T-cell (primary cell): ENCODE measurements around the gene NUP133. TPM values are rescaled to one million over a fixed set of nuclear protein-coding genes. Genes with fewer than 3 reads are reported as not detected.
"Not testable (repeated sequence)": the region's sequence is repeated elsewhere in the genome, so short reads cannot be mapped to it uniquely, and the experiment has no call there.

Experiments
- ATAC-seq, 4 experiments: fragments of 200-7000 bp in 3 of 4; fragments of 150-1000 bp in 1 of 4; cut with Tn5 transposase; replicated peaks in 1 of 4; 1 replicate in 3 of 4; 2 replicates in 1 of 4; pipeline ENCODE4 v1.10.0; 2021; ENCODE audit warnings: moderate library complexity in 3 of 4, mild to moderate bottlenecking in 2 of 4, moderate number of reproducible peaks in 1 of 4
- CTCF ChIA-PET, 2 donors: fragments of 300-600 bp; sonication (Branson Sonifier 250); formaldehyde crosslinking; loops; one replicate each; lab custom pipeline; 2022; ENCODE audit warnings: antibody characterized with exemption in 2 of 2; lab: Charles Lee
- POLR2A ChIA-PET, 2 donors: fragments of 300-600 bp; sonication (Branson Sonifier 250); formaldehyde crosslinking; loops; one replicate each; lab custom pipeline; 2022; ENCODE audit warnings: antibody characterized with exemption in 2 of 2; lab: Charles Lee
- DNase-seq, 35 experiments: peaks; one replicate each; pipeline versions ENCODE4 v3.0.0 to v3.0.0-alpha.2; 2013 to 2023
- H3K27ac ChIP-seq: one replicate; pipeline ENCODE4 v1.5.1; 2013; ENCODE audit warnings: low read length
- H3K27me3 ChIP-seq, 2 experiments: replicated peaks in 1 of 2; 1 replicate in 1 of 2; 2 replicates in 1 of 2; pipeline versions ENCODE4 v1.6.1 to v1.7.0; 2013; ENCODE audit warnings: low read length in 1 of 2, mixed read lengths in 1 of 2; ENCODE audit not compliant: control insufficient read depth in 2 of 2, insufficient read depth in 2 of 2; ENCODE audit errors: extremely low read depth in 1 of 2
- H3K36me3 ChIP-seq, 2 donors: 1 replicate in 1 of 2; 2 replicates in 1 of 2; pipeline versions ENCODE4 v1.6.1 to v1.7.0; 2013; ENCODE audit warnings: low read length in 1 of 2; ENCODE audit not compliant: control insufficient read depth in 2 of 2, insufficient read depth in 1 of 2; ENCODE audit errors: extremely low read depth in 1 of 2
- H3K4me1 ChIP-seq, 2 experiments: 1 replicate in 1 of 2; 2 replicates in 1 of 2; pipeline versions ENCODE4 v1.6.1 to v1.7.0; 2013; ENCODE audit warnings: low read length in 2 of 2, mixed read lengths in 1 of 2; ENCODE audit not compliant: insufficient read depth in 2 of 2, control insufficient read depth in 1 of 2; ENCODE audit errors: extremely low read depth in 1 of 2
- H3K4me3 ChIP-seq, 2 donors: 1 replicate in 1 of 2; 2 replicates in 1 of 2; pipeline versions ENCODE4 v1.5.1 to v1.7.0; 2013; ENCODE audit warnings: mild to moderate bottlenecking in 2 of 2, low read length in 1 of 2, moderate library complexity in 1 of 2; ENCODE audit not compliant: control insufficient read depth in 1 of 2; ENCODE audit errors: extremely low read depth in 1 of 2
- H3K9me3 ChIP-seq: 2 replicates; pipeline ENCODE4 v1.7.0; 2013
- H3K27ac Mint-ChIP-seq, 2 donors: one replicate each; pipeline ENCODE4 v1.8.0; 2020 to 2021; ENCODE audit warnings: mild to moderate bottlenecking in 2 of 2, mixed read lengths in 2 of 2
- H3K27me3 Mint-ChIP-seq, 2 donors: one replicate each; pipeline ENCODE4 v1.8.0; 2021 to 2022; ENCODE audit warnings: mixed read lengths in 2 of 2
- H3K36me3 Mint-ChIP-seq: one replicate; pipeline ENCODE4 v1.8.0; 2021; ENCODE audit warnings: mixed read lengths
- H3K4me1 Mint-ChIP-seq, 3 donors: one replicate each; pipeline ENCODE4 v1.8.0; 2020 to 2022; ENCODE audit warnings: mixed read lengths in 3 of 3, mild to moderate bottlenecking in 1 of 3
- H3K4me3 Mint-ChIP-seq, 3 donors: one replicate each; pipeline ENCODE4 v1.8.0; 2020 to 2022; ENCODE audit warnings: mild to moderate bottlenecking in 3 of 3, mixed read lengths in 3 of 3, moderate library complexity in 3 of 3
- H3K9me3 Mint-ChIP-seq, 3 donors: one replicate each; pipeline ENCODE4 v1.8.0; 2020 to 2022; ENCODE audit warnings: mixed read lengths in 3 of 3
- WGBS: methylation state at CpG from one replicate; pipeline ENCODE4 v1.1.5; 2013; ENCODE audit warnings: missing lambda C conversion rate; ENCODE audit not compliant: insufficient coverage; 5-methylcytosine and 5-hydroxymethylcytosine counted together
- total RNA-seq, 35 experiments: library from RNA in 6 of 35; stranded (reverse) in 6 of 35; fragments of 120-200 nt in 1 of 35; gene quantifications; one replicate each; pipeline versions ENCODE4 v1.2.1 to v1.2.4 and lab custom pipeline; 2013 to 2026

The NUP133 gene
- total RNA-seq, 5 donors from 2014 or later (not counting 1 experiment from before 2014, with no cell fraction given), result 32.3 to 47.6 (median 45.3) TPM

- Mint-ChIP-seq H3K4me1 (peaks cover 15 to 17% (median 17%) of the 10 kb centered on the region in 3 donors), H3K27ac (no peak overlapping the region), H3K4me3 (peak overlapping the region; percentile 62 to 82 (median 67)), H3K36me3 (no peaks in the 10 kb centered on the region), H3K9me3 (no peaks in the 10 kb centered on the region), H3K27me3 (peaks cover 34 to 78% of the 10 kb centered on the region in 2 donors)
- Histone ChIP-seq H3K4me3 (peak overlapping the region; percentile 15 to 26), H3K27ac (no peak overlapping the region), H3K4me1 (peaks cover 0 to 25% of the 10 kb centered on the region in 2 experiments), H3K27me3 (peaks cover 6 to 73% of the 10 kb centered on the region in 2 experiments), H3K9me3 (no peaks in the 10 kb centered on the region), H3K36me3 (no peaks in the 10 kb centered on the region)
- ChIA-PET POLR2A (no interaction called here), CTCF (interaction anchor here (0.6 to 0.9 kb wide), 2 partner anchors 23 to 902 kb away, joined by 3 read pairs; no protein-coding TSS in a partner anchor)
- WGBS, result 9% methylated on average over 67 of the region's 68 CpGs
- ATAC-seq, result peak in 2 of 4 experiments; percentile 38 to 55
- peak in 1 of 35 experiments; percentile 6 for DNase-seq
These were observed 100.7 kb downstream of the NUP133 start for GRCh38 chr1:229407206-229408026.

DNA sequence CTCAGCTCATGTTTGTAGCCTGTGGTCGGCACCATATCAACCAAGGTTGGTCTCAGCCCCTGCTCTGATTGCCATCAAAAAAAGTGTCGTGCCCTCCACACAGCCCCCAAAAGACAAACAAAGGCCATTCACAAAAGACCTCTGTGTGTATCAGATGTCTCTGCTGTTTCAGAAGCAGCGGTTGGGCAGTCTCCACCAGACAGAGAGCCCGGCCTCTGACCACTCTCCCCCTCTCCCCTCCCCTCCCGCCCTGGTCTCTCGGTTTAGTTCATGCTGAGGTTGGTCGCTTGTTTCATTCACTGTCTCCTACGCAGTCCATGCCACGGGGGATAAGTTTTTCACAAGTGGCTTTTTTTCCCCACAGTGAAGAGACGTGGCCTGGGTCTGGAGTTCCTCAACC, 101.3 kb downstream of the NUP133 start:
- Mint-ChIP-seq H3K9me3 (no peaks in the 10 kb centered on the region), H3K27ac (no peak overlapping the region), H3K27me3 (peaks cover 36 to 76% of the 10 kb centered on the region in 2 donors), H3K4me1 (peaks cover 15 to 17% (median 17%) of the 10 kb centered on the region in 3 donors), H3K36me3 (no peaks in the 10 kb centered on the region), H3K4me3 (peak overlapping the region; percentile 62 to 82 (median 67))
- 26% methylated on average over 5 of the region's 10 CpGs for WGBS
- no peak overlapping the region for H3K27ac ChIP-seq
- ChIA-PET POLR2A (no interaction called here), CTCF (interaction anchor here in 1 of 2 donors (0.9 kb wide), 1 partner anchor 23 kb away, joined by 3 read pairs; no protein-coding TSS in a partner anchor)
- peak overlapping the region in 1 of 2 donors; percentile 26 for H3K4me3 ChIP-seq
- no peaks in the 10 kb centered on the region for H3K9me3 ChIP-seq
- DNase-seq, result no peak
- no peaks in the 10 kb centered on the region for H3K36me3 ChIP-seq
- H3K4me1 ChIP-seq, result peaks cover 0 to 25% of the 10 kb centered on the region in 2 experiments
- ATAC-seq, result no peak
- peaks cover 7 to 68% of the 10 kb centered on the region in 2 experiments for H3K27me3 ChIP-seq

DNA sequence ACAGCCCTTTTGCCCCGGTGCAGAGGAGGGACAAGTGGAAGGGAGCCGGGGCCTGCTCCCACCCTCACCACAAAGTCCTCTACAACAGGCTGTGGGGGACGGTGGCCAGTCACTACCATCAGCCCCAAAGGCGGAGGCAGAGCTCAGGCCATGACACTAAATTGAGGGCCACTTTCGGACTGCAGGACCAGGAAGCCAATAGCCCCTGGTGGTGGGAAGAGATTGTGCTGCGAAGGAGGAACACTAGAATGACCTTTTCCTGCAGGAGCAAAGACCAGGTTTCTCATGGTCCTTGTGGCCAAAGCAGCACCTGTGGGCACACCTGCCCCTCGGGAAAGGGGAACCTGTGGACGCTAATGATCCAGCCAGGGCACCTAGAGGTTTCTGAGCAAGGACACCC, 104.6 kb downstream of the NUP133 start:
- WGBS, result 45% methylated on average over 4 of the region's 8 CpGs
- H3K9me3 Mint-ChIP-seq, result no peaks in the 10 kb centered on the region
- POLR2A ChIA-PET, result no interaction called here
- CTCF ChIA-PET, result no interaction called here
- Histone ChIP-seq H3K27me3 (peaks cover 9 to 51% of the 10 kb centered on the region in 2 experiments), H3K9me3 (no peaks in the 10 kb centered on the region), H3K36me3 (no peaks in the 10 kb centered on the region), H3K4me1 (peaks cover 0 to 12% of the 10 kb centered on the region in 2 experiments), H3K4me3 (no peak overlapping the region), H3K27ac (no peak overlapping the region)
- ATAC-seq, result no peak
- H3K4me3 Mint-ChIP-seq, result no peak overlapping the region
- H3K36me3 Mint-ChIP-seq, result no peaks in the 10 kb centered on the region
- H3K4me1 Mint-ChIP-seq, result peaks cover 8 to 10% (median 9%) of the 10 kb centered on the region in 3 donors
- H3K27ac Mint-ChIP-seq, result no peak overlapping the region
- no peak for DNase-seq
- peaks cover 27 to 68% of the 10 kb centered on the region in 2 donors for H3K27me3 Mint-ChIP-seq

DNA sequence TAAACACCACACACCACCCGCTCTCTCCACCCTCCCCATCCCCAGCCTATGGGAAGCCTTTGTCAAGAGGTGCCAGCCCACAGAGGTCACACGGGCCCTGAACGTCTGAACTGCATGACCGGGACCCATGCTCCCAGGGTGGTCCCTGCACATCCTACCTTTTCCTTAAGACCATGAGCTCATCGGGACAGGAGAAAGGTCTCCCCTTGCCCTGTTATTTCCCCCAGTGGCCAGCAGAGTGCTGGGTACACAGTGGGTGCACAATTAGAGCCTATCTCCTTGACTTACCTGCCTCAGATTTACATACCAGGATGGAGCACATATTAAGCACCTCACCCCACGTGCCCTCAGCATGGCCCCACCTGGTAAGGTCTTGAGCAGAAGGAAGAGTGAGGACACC, 105.1 kb downstream of the NUP133 start:
- DNase-seq (no peak), ATAC-seq (no peak)
- H3K27me3 Mint-ChIP-seq, result peaks cover 27 to 63% of the 10 kb centered on the region in 2 donors
- H3K27ac Mint-ChIP-seq, result no peak overlapping the region
- Histone ChIP-seq H3K4me1 (peaks cover 0 to 11% of the 10 kb centered on the region in 2 experiments), H3K27me3 (peaks cover 9 to 45% of the 10 kb centered on the region in 2 experiments), H3K36me3 (no peaks in the 10 kb centered on the region), H3K4me3 (no peak overlapping the region), H3K9me3 (no peaks in the 10 kb centered on the region), H3K27ac (no peak overlapping the region)
- peaks cover 6 to 10% (median 9%) of the 10 kb centered on the region in 3 donors for H3K4me1 Mint-ChIP-seq
- WGBS, result 73% methylated on average over 6 of the region's 6 CpGs
- ChIA-PET POLR2A (no interaction called here), CTCF (no interaction called here)
- H3K36me3 Mint-ChIP-seq, result no peaks in the 10 kb centered on the region
- H3K4me3 Mint-ChIP-seq, result no peak overlapping the region
- no peaks in the 10 kb centered on the region for H3K9me3 Mint-ChIP-seq

- CTCF ChIA-PET, result not testable (repeated sequence)
- WGBS, result 70% methylated on average over 2 of the region's 4 CpGs
These were observed 105.8 kb downstream of the NUP133 start for GRCh38 chr1:229402329-229402728.

DNA sequence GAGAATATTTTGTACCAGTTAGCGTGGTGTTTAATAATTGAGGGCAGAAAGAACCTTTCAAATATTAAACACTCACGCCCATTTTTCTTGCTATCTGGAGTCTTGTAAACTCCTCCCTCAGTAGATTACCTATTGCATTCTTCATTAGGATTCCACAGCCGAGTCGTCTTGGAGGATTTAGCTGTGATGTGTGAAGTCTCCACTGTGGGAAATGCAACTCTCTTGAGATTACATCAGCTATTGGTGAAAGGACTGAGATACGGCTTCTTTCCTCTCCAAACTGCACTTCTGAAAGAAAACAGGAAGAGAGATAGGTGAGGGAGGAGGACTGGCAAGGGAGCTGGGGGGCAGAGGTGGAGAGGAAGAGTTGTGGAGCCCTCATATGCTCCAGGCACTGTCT, 110.4 kb downstream of the NUP133 start:
- DNase-seq, result no peak
- no peaks in the 10 kb centered on the region for H3K4me1 Mint-ChIP-seq
- no peaks in the 10 kb centered on the region for H3K36me3 Mint-ChIP-seq
- no peak overlapping the region for H3K27ac ChIP-seq
- H3K9me3 Mint-ChIP-seq, result no peaks in the 10 kb centered on the region
- no peak overlapping the region for H3K27ac Mint-ChIP-seq
- peaks cover 3 to 27% of the 10 kb centered on the region in 2 experiments for H3K27me3 ChIP-seq
- ATAC-seq, result no peak
- ChIA-PET POLR2A (no interaction called here), CTCF (no interaction called here)
- no peak overlapping the region for H3K4me3 Mint-ChIP-seq
- peaks cover 24 to 43% of the 10 kb centered on the region in 2 donors for H3K27me3 Mint-ChIP-seq
- WGBS, result no CpG with 5 or more reads among the region's 5 CpGs
- H3K36me3 ChIP-seq, result no peaks in the 10 kb centered on the region
- H3K4me1 ChIP-seq, result no peaks in the 10 kb centered on the region
- no peak overlapping the region for H3K4me3 ChIP-seq
- no peaks in the 10 kb centered on the region for H3K9me3 ChIP-seq

More at GRCh38 chr1:229402329-229402728, 105.8 kb downstream of the NUP133 start:
- H3K4me1 ChIP-seq, H3K4me3 Mint-ChIP-seq, H3K36me3 Mint-ChIP-seq, H3K4me1 Mint-ChIP-seq, H3K27ac Mint-ChIP-seq, H3K9me3 ChIP-seq, H3K36me3 ChIP-seq, DNase-seq, ATAC-seq, H3K9me3 Mint-ChIP-seq, H3K27ac ChIP-seq, POLR2A ChIA-PET, H3K4me3 ChIP-seq: not testable (repeated sequence)
- peaks cover 9 to 40% of the 10 kb centered on the region in 2 experiments for H3K27me3 ChIP-seq
- H3K27me3 Mint-ChIP-seq, result peaks cover 27 to 58% of the 10 kb centered on the region in 2 donors
